GM23338 (cell line): ENCODE results near the gene SCNN1B. TPM values are rescaled to one million over a fixed set of nuclear protein-coding genes. Genes with fewer than 3 reads are reported as not detected.

Experiments used
- ATAC-seq: fragments of 200-7000 bp; cut with Tn5 transposase; 3 replicates; pipeline ENCODE4 v1.9.1; 2020
- DNase-seq: peaks from one replicate; pipeline ENCODE4 v3.0.0-alpha.2; 2015; ENCODE audit warnings: low spot score
- H2AFZ ChIP-seq: fragments of 200-600 bp; sonication (generic); 2 replicates; pipeline ENCODE4 v1.8.0; 2016; ENCODE audit warnings: antibody characterized with exemption, mild to moderate bottlenecking, moderate library complexity
- H3F3A ChIP-seq: fragments of 200-600 bp; sonication (generic); replicated peaks from 2 replicates; pipeline ENCODE4 v1.8.0; 2017; ENCODE audit warnings: antibody characterized with exemption, mixed run types, low read depth
- H3K27ac ChIP-seq: fragments of 200-600 bp; sonication (generic); 2 replicates; pipeline ENCODE4 v1.6.1; 2016; ENCODE audit warnings: low read depth
- H3K27me3 ChIP-seq: fragments of 200-600 bp; sonication (generic); 2 replicates; pipeline ENCODE4 v1.8.0; 2016; ENCODE audit warnings: mild to moderate bottlenecking, mixed run types, moderate library complexity; ENCODE audit not compliant: insufficient read depth
- H3K36me3 ChIP-seq: fragments of 200-600 bp; sonication (generic); 2 replicates; pipeline ENCODE4 v1.8.0; 2016; ENCODE audit warnings: mild to moderate bottlenecking; ENCODE audit not compliant: insufficient read depth
- H3K4me1 ChIP-seq: fragments of 200-600 bp; sonication (generic); 2 replicates; pipeline ENCODE4 v1.8.0; 2016; ENCODE audit warnings: mild to moderate bottlenecking, moderate library complexity; ENCODE audit not compliant: insufficient read depth
- H3K4me2 ChIP-seq: fragments of 200-600 bp; sonication (generic); 2 replicates; pipeline ENCODE4 v1.7.1; 2017; ENCODE audit warnings: mixed run types
- H3K4me3 ChIP-seq: fragments of 200-600 bp; sonication (generic); 2 replicates; pipeline ENCODE4 v1.6.1; 2016; ENCODE audit warnings: mixed run types
- H3K79me2 ChIP-seq: fragments of 200-600 bp; sonication (generic); replicated peaks from 2 replicates; pipeline ENCODE4 v1.8.0; 2017; ENCODE audit warnings: mild to moderate bottlenecking; ENCODE audit not compliant: insufficient read depth
- H3K9me2 ChIP-seq: fragments of 200-600 bp; sonication (generic); 2 replicates; pipeline ENCODE4 v1.8.0; 2017; ENCODE audit not compliant: insufficient read depth
- H4K20me1 ChIP-seq: fragments of 200-600 bp; sonication (generic); replicated peaks from 2 replicates; pipeline ENCODE4 v1.8.0; 2017; ENCODE audit warnings: mild to moderate bottlenecking; ENCODE audit not compliant: insufficient read depth
- H3K27ac Mint-ChIP-seq: 2 replicates; pipeline ENCODE4 v1.8.0; 2020; ENCODE audit warnings: inconsistent platforms, mild to moderate bottlenecking, moderate library complexity, mixed read lengths
- H3K27me3 Mint-ChIP-seq: 3 replicates; pipeline ENCODE4 v1.8.0; 2022; ENCODE audit warnings: low read depth, mild to moderate bottlenecking, moderate library complexity, mixed read lengths, inconsistent platforms; ENCODE audit not compliant: insufficient read depth, poor library complexity
- H3K36me3 Mint-ChIP-seq: 3 replicates; pipeline ENCODE4 v1.8.0; 2021; ENCODE audit warnings: low read depth, mild to moderate bottlenecking, inconsistent platforms, moderate library complexity, mixed read lengths
- H3K4me1 Mint-ChIP-seq: 3 replicates; pipeline ENCODE4 v1.8.0; 2020; ENCODE audit warnings: mild to moderate bottlenecking, inconsistent platforms, mixed read lengths
- H3K4me3 Mint-ChIP-seq: 3 replicates; pipeline ENCODE4 v1.8.0; 2021; ENCODE audit warnings: moderate library complexity, mild to moderate bottlenecking, inconsistent platforms, mixed read lengths
- H3K9me3 Mint-ChIP-seq: 3 replicates; pipeline ENCODE4 v1.8.0; 2020; ENCODE audit warnings: moderate library complexity, mild to moderate bottlenecking, inconsistent platforms, mixed read lengths
- CREB1 ChIP-seq: fragments of 250-450 bp; sonication (Bioruptor Pico); IDR thresholded peaks from 2 replicates; pipeline ENCODE4 v1.5.0; 2020; ENCODE audit warnings: low read depth, mild to moderate bottlenecking, moderate library complexity
- EZH2 ChIP-seq: fragments of 200-600 bp; sonication (generic); IDR thresholded peaks from one replicate; pipeline ENCODE4 v1.8.0; 2017; ENCODE audit warnings: antibody characterized with exemption, mild to moderate bottlenecking, low read depth; ENCODE audit not compliant: unreplicated experiment
- EZH2phosphoT487 ChIP-seq: fragments of 200-600 bp; sonication (generic); IDR thresholded peaks from one replicate; pipeline ENCODE4 v1.8.1; 2018; ENCODE audit warnings: antibody characterized with exemption; ENCODE audit not compliant: unreplicated experiment
- ZNF331 ChIP-seq: fragments of 250-450 bp; sonication (Bioruptor Pico); IDR thresholded peaks from 2 replicates; pipeline ENCODE4 v1.5.0; 2020; ENCODE audit warnings: low read depth, mild to moderate bottlenecking, moderate library complexity
- polyA plus RNA-seq: library from polyadenylated mRNA; unstranded; fragments of >200 nt; fragmentation: Nextera tagmentation; extraction: Ambion mirVana; gene quantifications from 2 replicates; pipeline ENCODE4 v1.2.1, GENCODE V29; 2016
- total RNA-seq: library from RNA; depleted of rRNA; stranded (reverse); fragments of >200 nt; shearing (Covaris generic); gene quantifications from 2 replicates; pipeline ENCODE4 v1.2.3, GENCODE V29; 2014
- TF ChIP-seq, protein P1 (sequence below): fragments of 250-450 bp; sonication (Bioruptor Pico); IDR thresholded peaks from 2 replicates; pipeline ENCODE4 v1.5.0; 2020; ENCODE audit warnings: mild to moderate bottlenecking, moderate library complexity
- TF ChIP-seq, protein P2 (sequence below): IDR thresholded peaks from one replicate; pipeline ENCODE4 v1.6.1; 2018; ENCODE audit warnings: antibody characterized with exemption; ENCODE audit not compliant: unreplicated experiment
- TF ChIP-seq, protein P3 (sequence below): IDR thresholded peaks from 2 replicates; pipeline ENCODE4 v1.6.1; 2016; ENCODE audit warnings: antibody characterized with exemption
- TF ChIP-seq, protein P4 (sequence below), 2 experiments: fragments of 200-600 bp in 1 of 2; sonication (generic) in 1 of 2; conservative IDR thresholded peaks; 2 replicates each; pipeline versions ENCODE4 v1.5.1 to v1.6.1; 2016 to 2017; ENCODE audit warnings: antibody characterized with exemption in 2 of 2, low read depth in 2 of 2, mild to moderate bottlenecking in 2 of 2, moderate library complexity in 1 of 2

Gene SCNN1B
- total and polyA plus RNA-seq, 2 experiments from 2014 or later, result 0.78 to 1.1 TPM

DNA sequence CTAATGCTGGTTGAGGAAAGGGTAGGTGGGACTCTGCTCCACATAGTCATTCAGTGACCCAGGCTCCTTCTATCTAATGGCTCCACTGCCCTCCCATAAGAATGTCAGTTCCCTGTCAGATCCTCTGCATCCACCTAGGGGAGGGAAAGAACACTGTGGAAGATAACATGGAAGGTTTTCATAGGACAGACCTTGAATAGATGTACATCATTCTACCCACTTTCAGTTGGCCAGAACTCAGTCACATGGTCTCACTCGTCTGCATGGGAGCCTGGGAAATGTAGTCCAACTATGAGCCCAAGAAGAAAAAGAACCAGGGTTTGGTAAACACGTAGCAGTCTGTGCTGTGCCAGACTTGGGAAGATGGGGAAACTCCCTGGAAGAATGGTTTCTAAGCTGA, 27.1 kb upstream of the SCNN1B start:
- DNase-seq, result peak; percentile 73
- no peak overlapping the region for H3K4me2 ChIP-seq

DNA sequence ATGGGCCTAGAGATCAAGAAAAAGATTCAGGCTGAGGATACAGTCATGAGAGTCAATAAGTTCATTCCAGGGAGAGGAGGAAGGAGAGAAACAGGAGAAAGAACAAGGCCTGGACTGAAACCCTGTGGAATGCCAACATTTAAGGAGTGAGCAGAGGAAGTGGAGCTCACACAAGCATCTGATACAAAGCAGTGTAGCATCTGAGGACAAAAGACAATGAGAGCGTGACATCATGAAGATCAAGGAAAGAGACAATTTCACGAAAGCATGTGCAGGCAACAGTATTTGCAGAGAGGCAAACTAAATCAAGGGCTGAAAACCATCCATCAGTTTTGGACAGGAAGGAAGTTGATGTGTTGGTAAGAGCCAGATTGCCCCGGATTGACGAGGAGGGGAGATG, 25.3 kb upstream of the SCNN1B start:
- Mint-ChIP-seq H3K36me3 (no peaks in the 10 kb centered on the region), H3K27ac (no peak overlapping the region), H3K27me3 (peaks cover 2% of the 10 kb centered on the region), H3K4me3 (no peak overlapping the region), H3K4me1 (peaks cover 17% of the 10 kb centered on the region), H3K9me3 (no peaks in the 10 kb centered on the region; the same call in 2 of the 3 replicates)
- no peak for ATAC-seq
- Histone ChIP-seq H2AFZ (peak overlapping the region; percentile 73; the same call in 1 of the 2 replicates), H3K27me3 (no peaks in the 10 kb centered on the region), H4K20me1 (no peaks in the 10 kb centered on the region), H3K9me2 (no peaks in the 10 kb centered on the region), H3K4me2 (no peak overlapping the region), H3F3A (peaks cover 9% of the 10 kb centered on the region; the same call in 1 of the 2 replicates), H3K79me2 (no peaks in the 10 kb centered on the region), H3K27ac (no peak overlapping the region), H3K36me3 (no peaks in the 10 kb centered on the region), H3K4me1 (peaks cover 16% of the 10 kb centered on the region), H3K4me3 (no peak overlapping the region)
- no peak for DNase-seq
- TF ChIP-seq, protein P1, sequence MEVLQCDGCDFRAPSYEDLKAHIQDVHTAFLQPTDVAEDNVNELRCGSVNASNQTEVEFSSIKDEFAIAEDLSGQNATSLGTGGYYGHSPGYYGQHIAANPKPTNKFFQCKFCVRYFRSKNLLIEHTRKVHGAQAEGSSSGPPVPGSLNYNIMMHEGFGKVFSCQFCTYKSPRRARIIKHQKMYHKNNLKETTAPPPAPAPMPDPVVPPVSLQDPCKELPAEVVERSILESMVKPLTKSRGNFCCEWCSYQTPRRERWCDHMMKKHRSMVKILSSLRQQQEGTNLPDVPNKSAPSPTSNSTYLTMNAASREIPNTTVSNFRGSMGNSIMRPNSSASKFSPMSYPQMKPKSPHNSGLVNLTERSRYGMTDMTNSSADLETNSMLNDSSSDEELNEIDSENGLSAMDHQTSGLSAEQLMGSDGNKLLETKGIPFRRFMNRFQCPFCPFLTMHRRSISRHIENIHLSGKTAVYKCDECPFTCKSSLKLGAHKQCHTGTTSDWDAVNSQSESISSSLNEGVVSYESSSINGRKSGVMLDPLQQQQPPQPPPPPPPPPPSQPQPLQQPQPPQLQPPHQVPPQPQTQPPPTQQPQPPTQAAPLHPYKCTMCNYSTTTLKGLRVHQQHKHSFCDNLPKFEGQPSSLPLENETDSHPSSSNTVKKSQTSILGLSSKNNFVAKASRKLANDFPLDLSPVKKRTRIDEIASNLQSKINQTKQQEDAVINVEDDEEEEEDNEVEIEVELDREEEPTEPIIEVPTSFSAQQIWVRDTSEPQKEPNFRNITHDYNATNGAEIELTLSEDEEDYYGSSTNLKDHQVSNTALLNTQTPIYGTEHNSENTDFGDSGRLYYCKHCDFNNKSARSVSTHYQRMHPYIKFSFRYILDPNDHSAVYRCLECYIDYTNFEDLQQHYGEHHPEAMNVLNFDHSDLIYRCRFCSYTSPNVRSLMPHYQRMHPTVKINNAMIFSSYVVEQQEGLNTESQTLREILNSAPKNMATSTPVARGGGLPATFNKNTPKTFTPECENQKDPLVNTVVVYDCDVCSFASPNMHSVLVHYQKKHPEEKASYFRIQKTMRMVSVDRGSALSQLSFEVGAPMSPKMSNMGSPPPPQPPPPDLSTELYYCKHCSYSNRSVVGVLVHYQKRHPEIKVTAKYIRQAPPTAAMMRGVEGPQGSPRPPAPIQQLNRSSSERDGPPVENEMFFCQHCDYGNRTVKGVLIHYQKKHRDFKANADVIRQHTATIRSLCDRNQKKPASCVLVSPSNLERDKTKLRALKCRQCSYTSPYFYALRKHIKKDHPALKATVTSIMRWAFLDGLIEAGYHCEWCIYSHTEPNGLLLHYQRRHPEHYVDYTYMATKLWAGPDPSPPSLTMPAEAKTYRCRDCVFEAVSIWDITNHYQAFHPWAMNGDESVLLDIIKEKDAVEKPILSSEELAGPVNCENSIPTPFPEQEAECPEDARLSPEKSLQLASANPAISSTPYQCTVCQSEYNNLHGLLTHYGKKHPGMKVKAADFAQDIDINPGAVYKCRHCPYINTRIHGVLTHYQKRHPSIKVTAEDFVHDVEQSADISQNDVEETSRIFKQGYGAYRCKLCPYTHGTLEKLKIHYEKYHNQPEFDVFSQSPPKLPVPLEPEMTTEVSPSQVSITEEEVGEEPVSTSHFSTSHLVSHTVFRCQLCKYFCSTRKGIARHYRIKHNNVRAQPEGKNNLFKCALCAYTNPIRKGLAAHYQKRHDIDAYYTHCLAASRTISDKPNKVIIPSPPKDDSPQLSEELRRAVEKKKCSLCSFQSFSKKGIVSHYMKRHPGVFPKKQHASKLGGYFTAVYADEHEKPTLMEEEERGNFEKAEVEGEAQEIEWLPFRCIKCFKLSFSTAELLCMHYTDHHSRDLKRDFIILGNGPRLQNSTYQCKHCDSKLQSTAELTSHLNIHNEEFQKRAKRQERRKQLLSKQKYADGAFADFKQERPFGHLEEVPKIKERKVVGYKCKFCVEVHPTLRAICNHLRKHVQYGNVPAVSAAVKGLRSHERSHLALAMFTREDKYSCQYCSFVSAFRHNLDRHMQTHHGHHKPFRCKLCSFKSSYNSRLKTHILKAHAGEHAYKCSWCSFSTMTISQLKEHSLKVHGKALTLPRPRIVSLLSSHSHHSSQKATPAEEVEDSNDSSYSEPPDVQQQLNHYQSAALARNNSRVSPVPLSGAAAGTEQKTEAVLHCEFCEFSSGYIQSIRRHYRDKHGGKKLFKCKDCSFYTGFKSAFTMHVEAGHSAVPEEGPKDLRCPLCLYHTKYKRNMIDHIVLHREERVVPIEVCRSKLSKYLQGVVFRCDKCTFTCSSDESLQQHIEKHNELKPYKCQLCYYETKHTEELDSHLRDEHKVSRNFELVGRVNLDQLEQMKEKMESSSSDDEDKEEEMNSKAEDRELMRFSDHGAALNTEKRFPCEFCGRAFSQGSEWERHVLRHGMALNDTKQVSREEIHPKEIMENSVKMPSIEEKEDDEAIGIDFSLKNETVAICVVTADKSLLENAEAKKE, result no peak
- no peak for TF ChIP-seq EZH2
- TF ChIP-seq, protein P2, sequence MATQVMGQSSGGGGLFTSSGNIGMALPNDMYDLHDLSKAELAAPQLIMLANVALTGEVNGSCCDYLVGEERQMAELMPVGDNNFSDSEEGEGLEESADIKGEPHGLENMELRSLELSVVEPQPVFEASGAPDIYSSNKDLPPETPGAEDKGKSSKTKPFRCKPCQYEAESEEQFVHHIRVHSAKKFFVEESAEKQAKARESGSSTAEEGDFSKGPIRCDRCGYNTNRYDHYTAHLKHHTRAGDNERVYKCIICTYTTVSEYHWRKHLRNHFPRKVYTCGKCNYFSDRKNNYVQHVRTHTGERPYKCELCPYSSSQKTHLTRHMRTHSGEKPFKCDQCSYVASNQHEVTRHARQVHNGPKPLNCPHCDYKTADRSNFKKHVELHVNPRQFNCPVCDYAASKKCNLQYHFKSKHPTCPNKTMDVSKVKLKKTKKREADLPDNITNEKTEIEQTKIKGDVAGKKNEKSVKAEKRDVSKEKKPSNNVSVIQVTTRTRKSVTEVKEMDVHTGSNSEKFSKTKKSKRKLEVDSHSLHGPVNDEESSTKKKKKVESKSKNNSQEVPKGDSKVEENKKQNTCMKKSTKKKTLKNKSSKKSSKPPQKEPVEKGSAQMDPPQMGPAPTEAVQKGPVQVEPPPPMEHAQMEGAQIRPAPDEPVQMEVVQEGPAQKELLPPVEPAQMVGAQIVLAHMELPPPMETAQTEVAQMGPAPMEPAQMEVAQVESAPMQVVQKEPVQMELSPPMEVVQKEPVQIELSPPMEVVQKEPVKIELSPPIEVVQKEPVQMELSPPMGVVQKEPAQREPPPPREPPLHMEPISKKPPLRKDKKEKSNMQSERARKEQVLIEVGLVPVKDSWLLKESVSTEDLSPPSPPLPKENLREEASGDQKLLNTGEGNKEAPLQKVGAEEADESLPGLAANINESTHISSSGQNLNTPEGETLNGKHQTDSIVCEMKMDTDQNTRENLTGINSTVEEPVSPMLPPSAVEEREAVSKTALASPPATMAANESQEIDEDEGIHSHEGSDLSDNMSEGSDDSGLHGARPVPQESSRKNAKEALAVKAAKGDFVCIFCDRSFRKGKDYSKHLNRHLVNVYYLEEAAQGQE, result no peak

More for the DNA sequence above, 27.1 kb upstream of the SCNN1B start:
- Mint-ChIP-seq H3K36me3 (no peaks in the 10 kb centered on the region), H3K4me3 (no peak overlapping the region), H3K27ac (no peak overlapping the region), H3K9me3 (peaks cover 5% of the 10 kb centered on the region; the same call in 2 of the 3 replicates), H3K27me3 (no peaks in the 10 kb centered on the region), H3K4me1 (peaks cover 11% of the 10 kb centered on the region)
- no peaks in the 10 kb centered on the region for H4K20me1 ChIP-seq
- no peak overlapping the region for H3K4me3 ChIP-seq
- H3K9me2 ChIP-seq, result no peaks in the 10 kb centered on the region
- no peaks in the 10 kb centered on the region for H3K79me2 ChIP-seq
- no peaks in the 10 kb centered on the region for H3K27me3 ChIP-seq
- H3F3A ChIP-seq, result peaks cover 4% of the 10 kb centered on the region; the same call in 1 of the 2 replicates
- no peaks in the 10 kb centered on the region for H3K36me3 ChIP-seq
- TF ChIP-seq ZNF331 (CRISPR knock-in tag) (no peak), EZH2phosphoT487 (no peak), CREB1 (CRISPR knock-in tag) (0 out of 2 replicates have a peak, but pooled peaks have one; percentile 10), EZH2 (no peak)
- TF ChIP-seq, protein P3, sequence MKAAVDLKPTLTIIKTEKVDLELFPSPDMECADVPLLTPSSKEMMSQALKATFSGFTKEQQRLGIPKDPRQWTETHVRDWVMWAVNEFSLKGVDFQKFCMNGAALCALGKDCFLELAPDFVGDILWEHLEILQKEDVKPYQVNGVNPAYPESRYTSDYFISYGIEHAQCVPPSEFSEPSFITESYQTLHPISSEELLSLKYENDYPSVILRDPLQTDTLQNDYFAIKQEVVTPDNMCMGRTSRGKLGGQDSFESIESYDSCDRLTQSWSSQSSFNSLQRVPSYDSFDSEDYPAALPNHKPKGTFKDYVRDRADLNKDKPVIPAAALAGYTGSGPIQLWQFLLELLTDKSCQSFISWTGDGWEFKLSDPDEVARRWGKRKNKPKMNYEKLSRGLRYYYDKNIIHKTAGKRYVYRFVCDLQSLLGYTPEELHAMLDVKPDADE, result peak; percentile 40; the same call in 1 of the 2 replicates
- TF ChIP-seq, protein P4, sequence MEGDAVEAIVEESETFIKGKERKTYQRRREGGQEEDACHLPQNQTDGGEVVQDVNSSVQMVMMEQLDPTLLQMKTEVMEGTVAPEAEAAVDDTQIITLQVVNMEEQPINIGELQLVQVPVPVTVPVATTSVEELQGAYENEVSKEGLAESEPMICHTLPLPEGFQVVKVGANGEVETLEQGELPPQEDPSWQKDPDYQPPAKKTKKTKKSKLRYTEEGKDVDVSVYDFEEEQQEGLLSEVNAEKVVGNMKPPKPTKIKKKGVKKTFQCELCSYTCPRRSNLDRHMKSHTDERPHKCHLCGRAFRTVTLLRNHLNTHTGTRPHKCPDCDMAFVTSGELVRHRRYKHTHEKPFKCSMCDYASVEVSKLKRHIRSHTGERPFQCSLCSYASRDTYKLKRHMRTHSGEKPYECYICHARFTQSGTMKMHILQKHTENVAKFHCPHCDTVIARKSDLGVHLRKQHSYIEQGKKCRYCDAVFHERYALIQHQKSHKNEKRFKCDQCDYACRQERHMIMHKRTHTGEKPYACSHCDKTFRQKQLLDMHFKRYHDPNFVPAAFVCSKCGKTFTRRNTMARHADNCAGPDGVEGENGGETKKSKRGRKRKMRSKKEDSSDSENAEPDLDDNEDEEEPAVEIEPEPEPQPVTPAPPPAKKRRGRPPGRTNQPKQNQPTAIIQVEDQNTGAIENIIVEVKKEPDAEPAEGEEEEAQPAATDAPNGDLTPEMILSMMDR (conservative IDR thresholded peaks at IDR 0.05; ENCODE audit: low read depth in 2 of 2), result no peak
- no peak overlapping the region for H2AFZ ChIP-seq
- peaks cover 8% of the 10 kb centered on the region; the same call in 1 of the 2 replicates for H3K4me1 ChIP-seq
- ATAC-seq, result peak; percentile 71
- H3K27ac ChIP-seq, result no peak overlapping the region
